ENCODE data around the gene C2orf92.

C2orf92 gene

GRCh38 chr2:97751752-97752151, 82.2 kb downstream of the C2orf92 start:
- no peak for TF ChIP-seq CTCF (IDR thresholded peaks at IDR 0.05; ENCODE audit: control insufficient read depth, insufficient read depth, low read depth, low read length, missing control alignments)
- H3K4me3 ChIP-seq (ENCODE audit: control insufficient read depth, low read depth, low read length), result no peak overlapping the region
- DNase-seq (ENCODE audit: low read depth), result no peak
